K562 (cell line): ENCODE results near the gene ADGRB3.

Source experiments
- BDP1 ChIP-seq: IDR thresholded peaks from 3 replicates; pipeline ENCODE4 v1.6.1; 2011; ENCODE audit not compliant: insufficient read length, insufficient read depth
- CHCHD3 ChIP-seq: fragments of 250-450 bp; sonication (Bioruptor Pico); IDR thresholded peaks from 2 replicates; pipeline ENCODE4 v2.1.2; 2022; ENCODE audit warnings: mild to moderate bottlenecking
- ETS2 ChIP-seq: IDR thresholded peaks from 2 replicates; pipeline ENCODE4 v1.6.1; 2016; ENCODE audit warnings: borderline replicate concordance, missing genetic modification characterization, mild to moderate bottlenecking, moderate library complexity, missing compliant biosample characterization; ENCODE audit not compliant: poor library complexity, severe bottlenecking
- HNRNPK ChIP-seq: fragments of 200-400 bp; formaldehyde crosslinking; IDR thresholded peaks from one replicate; pipeline ENCODE4 v1.6.1; 2018; ENCODE audit warnings: mild to moderate bottlenecking, low read depth, low read length; ENCODE audit not compliant: poor library complexity, severe bottlenecking
- JUNB ChIP-seq: fragments of 450-650 bp; formaldehyde crosslinking; conservative IDR thresholded peaks from 2 replicates; pipeline ENCODE4 v1.4.0; 2020; ENCODE audit warnings: mild to moderate bottlenecking
- KAT7 ChIP-seq: sonication (generic); formaldehyde crosslinking; IDR thresholded peaks from 2 replicates; pipeline ENCODE4 v1.8.0; 2022; ENCODE audit warnings: missing genetic modification reagents, mild to moderate bottlenecking, borderline replicate concordance
- SMARCC2 ChIP-seq: fragments of 450-650 bp; IDR thresholded peaks from 2 replicates; pipeline ENCODE4 v1.6.1; 2017; ENCODE audit warnings: antibody characterized with exemption, moderate library complexity, mild to moderate bottlenecking, low read depth
- SREBF2 ChIP-seq: sonication (generic); formaldehyde crosslinking; IDR thresholded peaks from 2 replicates; pipeline ENCODE4 v1.4.0; 2020; ENCODE audit warnings: mild to moderate bottlenecking, missing genetic modification reagents
- THAP12 ChIP-seq: fragments of 250-450 bp; sonication (Bioruptor Pico); IDR thresholded peaks from 2 replicates; pipeline ENCODE4 v1.9.0; 2021; ENCODE audit warnings: mild to moderate bottlenecking, inconsistent platforms
- ZBED1 ChIP-seq: IDR thresholded peaks from 2 replicates; pipeline ENCODE4 v1.6.1; 2014
- ZNF124 ChIP-seq: sonication (generic); formaldehyde crosslinking; IDR thresholded peaks from 2 replicates; pipeline ENCODE4 v1.8.1; 2022; ENCODE audit warnings: missing genetic modification reagents

DNA sequence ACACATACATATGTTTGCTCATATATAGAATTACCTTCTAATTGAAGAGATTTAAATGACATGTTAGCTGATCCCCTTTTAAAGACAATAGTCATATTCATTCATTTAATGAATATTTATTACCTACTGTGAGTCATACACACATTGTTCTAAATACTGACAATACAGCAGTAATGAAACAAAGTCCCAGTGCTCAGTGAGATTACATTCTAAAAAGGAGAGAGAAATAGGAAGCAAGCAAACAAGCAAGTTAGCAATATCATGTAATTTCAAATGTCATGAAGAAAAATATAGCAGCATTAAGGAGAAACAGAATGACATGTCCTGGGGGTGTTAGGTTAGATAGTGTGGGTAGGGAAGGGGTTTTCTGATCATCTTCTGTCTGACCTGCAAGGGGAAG is 136.3 kb downstream of the ADGRB3 start:
- TF ChIP-seq CHCHD3 (CRISPR knock-in tag) (no peak), KAT7 (no peak), ZNF124 (CRISPR knock-in tag) (no peak), SMARCC2 (no peak), THAP12 (no peak), ETS2 (no peak), SREBF2 (CRISPR knock-in tag) (no peak), ZBED1 (no peak), BDP1 (no peak), JUNB (CRISPR knock-in tag) (no peak), HNRNPK (no peak)
